ENCODE results near the gene MIOS.

The MIOS gene

GRCh38 chr7:7566651-7567611 is at the start of gene MIOS:
MIOS (plus strand) TSS chr7:7566884; CDS start chr7:7572476, 5,592 bp downstream.
- DNase-seq (ENCODE audit: low read depth, low spot score): no peak

- no peak for DNase-seq (ENCODE audit: low read depth, low spot score)
Observed at GRCh38 chr7:7517754-7518153, 48.9 kb upstream of the MIOS start.

GRCh38 chr7:7519056-7519455 is 47.6 kb upstream of the MIOS start:
- no peak for DNase-seq (ENCODE audit: low read depth, low spot score)

GRCh38 chr7:7519528-7519927 is 47.2 kb upstream of the MIOS start:
- DNase-seq (ENCODE audit: low read depth, low spot score): no peak

GRCh38 chr7:7521259-7521658 is 45.4 kb upstream of the MIOS start:
- no peak for DNase-seq (ENCODE audit: low read depth, low spot score)

GRCh38 chr7:7522421-7522820 is 44.3 kb upstream of the MIOS start:
- DNase-seq (ENCODE audit: low read depth, low spot score): no peak

GRCh38 chr7:7524121-7524520 is 42.6 kb upstream of the MIOS start:
- DNase-seq (ENCODE audit: low read depth, low spot score): no peak

- no peak for DNase-seq (ENCODE audit: low read depth, low spot score)
Observed at GRCh38 chr7:7526006-7526405, 40.7 kb upstream of the MIOS start.

- no peak for DNase-seq (ENCODE audit: low read depth, low spot score)
Observed at GRCh38 chr7:7527047-7527446, 39.6 kb upstream of the MIOS start.

- DNase-seq (ENCODE audit: low read depth, low spot score): no peak
Observed at GRCh38 chr7:7529328-7529727, 37.4 kb upstream of the MIOS start.

- no peak for DNase-seq (ENCODE audit: low read depth, low spot score)
Observed at GRCh38 chr7:7533831-7534430, 32.8 kb upstream of the MIOS start.

GRCh38 chr7:7535691-7536090 is 31.0 kb upstream of the MIOS start, which contains the start of gene COL28A1:
COL28A1 (minus strand) TSS chr7:7535873; CDS start chr7:7532875, 2,998 bp downstream.
- no peak for DNase-seq (ENCODE audit: low read depth, low spot score)

GRCh38 chr7:7536396-7537019 is 30.2 kb upstream of the MIOS start:
- DNase-seq (ENCODE audit: low read depth, low spot score): no peak

GRCh38 chr7:7537711-7538110 is 29.0 kb upstream of the MIOS start:
- no peak for DNase-seq (ENCODE audit: low read depth, low spot score)

GRCh38 chr7:7539152-7539551 is 27.5 kb upstream of the MIOS start:
- DNase-seq (ENCODE audit: low read depth, low spot score): no peak

GRCh38 chr7:7539711-7540110 is 27.0 kb upstream of the MIOS start:
- no peak for DNase-seq (ENCODE audit: low read depth, low spot score)

- DNase-seq (ENCODE audit: low read depth, low spot score): no peak
Observed at GRCh38 chr7:7542251-7542835, 24.3 kb upstream of the MIOS start.

GRCh38 chr7:7548407-7548806 is 18.3 kb upstream of the MIOS start:
- DNase-seq (ENCODE audit: low read depth, low spot score): no peak

- no peak for DNase-seq (ENCODE audit: low read depth, low spot score)
Observed at GRCh38 chr7:7550663-7551062, 16.0 kb upstream of the MIOS start.

- DNase-seq (ENCODE audit: low read depth, low spot score): no peak
Observed at GRCh38 chr7:7552199-7552598, 14.5 kb upstream of the MIOS start.

GRCh38 chr7:7553386-7553785 is 13.3 kb upstream of the MIOS start:
- no peak for DNase-seq (ENCODE audit: low read depth, low spot score)

GRCh38 chr7:7554021-7554432 is 12.7 kb upstream of the MIOS start:
- no peak for DNase-seq (ENCODE audit: low read depth, low spot score)

Data from brain pericyte (primary cell).